AG10803 (cell line): ENCODE measurements around the gene DNAJC13.

Experiments
- DNase-seq: peaks from one replicate; pipeline ENCODE4 v3.0.0; 2010; ENCODE audit warnings: low read depth
- H3K4me3 ChIP-seq: 2 replicates; pipeline ENCODE4 v1.5.1; 2011; ENCODE audit warnings: mild to moderate bottlenecking, low read length, control low read depth
- TF ChIP-seq, protein P1 (sequence below): conservative IDR thresholded peaks from 2 replicates; pipeline ENCODE4 v1.5.1; 2011; ENCODE audit warnings: mild to moderate bottlenecking, low read length, control low read depth, inconsistent platforms

DNAJC13 gene

DNA sequence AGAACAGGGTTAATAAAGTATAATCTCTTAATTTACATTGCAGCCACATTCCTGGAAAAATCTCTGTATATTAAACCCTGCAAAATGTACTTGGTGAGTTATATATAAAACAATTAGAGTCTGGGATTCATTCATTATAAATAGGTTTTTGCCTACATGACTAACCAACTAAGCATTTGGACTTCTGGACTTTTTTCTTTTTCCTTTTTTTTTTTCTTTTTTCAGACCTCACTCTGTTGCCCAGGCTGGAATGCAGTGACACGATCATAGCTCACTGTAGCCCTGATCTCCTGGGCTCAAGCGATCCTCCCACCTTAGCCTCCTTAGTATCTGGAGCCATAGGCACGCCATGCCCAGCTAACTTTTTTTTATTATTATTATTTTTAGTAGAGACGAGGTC is 4.5 kb downstream of the DNAJC13 start:
- peak; percentile 55 for DNase-seq
- TF ChIP-seq, protein P1, sequence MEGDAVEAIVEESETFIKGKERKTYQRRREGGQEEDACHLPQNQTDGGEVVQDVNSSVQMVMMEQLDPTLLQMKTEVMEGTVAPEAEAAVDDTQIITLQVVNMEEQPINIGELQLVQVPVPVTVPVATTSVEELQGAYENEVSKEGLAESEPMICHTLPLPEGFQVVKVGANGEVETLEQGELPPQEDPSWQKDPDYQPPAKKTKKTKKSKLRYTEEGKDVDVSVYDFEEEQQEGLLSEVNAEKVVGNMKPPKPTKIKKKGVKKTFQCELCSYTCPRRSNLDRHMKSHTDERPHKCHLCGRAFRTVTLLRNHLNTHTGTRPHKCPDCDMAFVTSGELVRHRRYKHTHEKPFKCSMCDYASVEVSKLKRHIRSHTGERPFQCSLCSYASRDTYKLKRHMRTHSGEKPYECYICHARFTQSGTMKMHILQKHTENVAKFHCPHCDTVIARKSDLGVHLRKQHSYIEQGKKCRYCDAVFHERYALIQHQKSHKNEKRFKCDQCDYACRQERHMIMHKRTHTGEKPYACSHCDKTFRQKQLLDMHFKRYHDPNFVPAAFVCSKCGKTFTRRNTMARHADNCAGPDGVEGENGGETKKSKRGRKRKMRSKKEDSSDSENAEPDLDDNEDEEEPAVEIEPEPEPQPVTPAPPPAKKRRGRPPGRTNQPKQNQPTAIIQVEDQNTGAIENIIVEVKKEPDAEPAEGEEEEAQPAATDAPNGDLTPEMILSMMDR: no peak

DNA sequence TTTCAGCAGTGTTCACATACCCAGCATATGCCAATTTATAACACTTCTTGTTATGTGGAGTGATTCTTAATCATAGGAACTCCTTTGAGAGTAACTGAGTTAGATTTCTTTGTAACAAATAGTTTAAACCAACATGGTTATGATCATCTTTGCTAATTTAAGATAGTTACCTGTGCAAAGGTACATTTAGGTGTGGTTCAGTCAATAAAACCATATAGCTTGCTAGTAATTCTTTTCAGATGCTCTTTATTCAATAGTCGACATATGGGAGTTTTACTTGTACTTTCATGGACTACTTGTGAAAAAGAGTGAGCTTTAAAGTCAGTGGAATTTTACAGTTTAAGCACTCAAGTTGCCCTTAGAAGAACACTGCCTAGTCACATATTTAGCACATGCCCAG is 5.2 kb downstream of the DNAJC13 start:
- H3K4me3 ChIP-seq: no peak overlapping the region
- TF ChIP-seq, protein P1: no peak
- DNase-seq: no peak

More for the DNA sequence above, 4.5 kb downstream of the DNAJC13 start:
- H3K4me3 ChIP-seq: no peak overlapping the region

DNA sequence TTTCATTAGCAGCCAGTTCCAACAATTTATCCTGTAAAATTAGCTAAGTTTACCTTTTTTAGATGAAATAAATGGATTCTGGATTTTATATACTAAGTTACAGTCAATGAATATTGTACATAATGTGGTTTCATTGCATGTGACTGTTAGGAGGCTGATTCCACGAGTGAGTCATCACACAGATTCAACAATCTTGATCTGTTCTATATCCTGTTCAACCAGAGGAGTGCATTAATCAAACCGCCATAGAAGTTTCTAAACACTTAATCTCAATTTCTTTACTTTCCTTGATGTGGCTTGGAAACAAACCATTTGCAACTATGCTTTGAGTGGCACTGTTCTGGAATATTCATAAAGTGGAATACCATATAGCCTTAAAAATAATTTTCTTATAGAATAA is 15.3 kb downstream of the DNAJC13 start:
- TF ChIP-seq, protein P1: no peak
- peak; percentile 60 for DNase-seq
- no peak overlapping the region for H3K4me3 ChIP-seq

DNA sequence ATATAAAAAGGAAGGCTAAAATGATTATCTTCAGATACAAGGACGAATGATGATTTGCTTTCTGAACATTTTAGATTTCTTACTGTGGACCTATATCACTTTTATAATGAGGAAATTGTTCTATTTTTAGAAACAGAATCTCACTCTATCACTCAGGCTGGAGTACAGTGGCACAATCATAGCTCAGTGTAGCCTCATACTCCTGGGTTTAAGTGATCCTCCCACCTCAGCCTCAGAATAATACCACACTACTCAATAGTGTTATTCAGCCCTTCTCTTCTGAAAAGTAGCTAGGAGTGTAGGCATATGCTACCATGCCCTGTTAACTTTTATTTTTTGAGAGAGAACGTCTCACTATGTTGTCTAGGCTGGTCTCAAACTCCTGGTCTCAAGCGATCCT is 15.8 kb downstream of the DNAJC13 start:
- no peak for DNase-seq
- TF ChIP-seq, protein P1: no peak

DNA sequence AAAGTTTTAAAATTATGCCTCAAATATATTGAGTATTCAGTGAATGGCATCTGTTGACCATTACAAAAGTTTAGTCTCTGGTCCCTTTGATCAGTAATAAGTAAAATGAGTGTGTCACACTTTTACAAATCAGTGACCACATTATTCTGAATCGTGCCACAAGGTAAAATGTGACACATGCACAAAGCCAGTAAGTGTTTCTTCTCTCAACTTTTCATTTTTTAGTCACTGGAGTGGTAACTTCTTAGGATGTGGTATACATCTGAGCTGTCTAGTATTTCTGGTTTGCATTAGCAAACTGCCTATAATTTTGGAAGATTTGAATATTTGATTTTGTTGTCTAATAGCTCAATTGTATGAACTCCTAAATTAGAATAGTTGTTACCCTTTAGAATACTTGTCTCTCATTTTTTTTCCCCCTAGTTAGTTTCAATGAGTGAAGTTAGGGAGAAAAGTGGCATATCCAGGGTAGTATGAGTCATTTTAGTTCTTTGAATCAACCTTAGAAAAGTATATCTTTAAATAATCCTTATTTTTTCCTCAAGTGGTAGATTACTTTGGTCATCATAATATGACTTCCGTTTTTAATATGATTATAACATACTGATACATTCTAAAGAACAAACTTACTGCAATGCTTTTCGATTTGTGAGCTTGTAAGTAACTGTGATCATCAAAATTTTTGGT is 18.1 kb downstream of the DNAJC13 start:
- DNase-seq: no peak
- no peak overlapping the region for H3K4me3 ChIP-seq
- TF ChIP-seq, protein P1: no peak

More for the DNA sequence above, 15.8 kb downstream of the DNAJC13 start:
- no peak overlapping the region for H3K4me3 ChIP-seq

DNA sequence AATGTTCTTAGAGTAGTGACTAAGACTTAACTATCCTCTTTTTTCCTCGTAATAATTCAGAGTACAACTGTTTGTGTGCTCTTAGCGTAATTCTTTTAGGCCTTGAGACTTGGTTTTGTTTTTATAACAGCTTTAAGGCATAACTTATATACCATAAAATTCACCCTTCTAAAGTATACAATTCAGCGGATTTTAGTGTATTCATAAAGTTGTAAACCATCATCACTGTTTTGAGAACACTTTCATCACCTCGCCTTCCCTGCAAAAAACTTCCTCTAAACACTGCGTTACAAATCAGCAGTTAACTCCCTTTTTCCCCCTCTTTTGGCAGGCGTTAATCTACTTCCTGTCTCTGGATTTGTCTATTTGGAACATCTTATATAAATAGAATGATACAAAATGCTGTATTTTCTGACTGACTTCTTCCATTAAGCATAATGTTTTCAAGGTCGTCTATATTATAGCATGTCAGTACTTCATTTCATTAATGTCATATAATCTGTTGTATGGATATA is 18.7 kb downstream of the DNAJC13 start:
- TF ChIP-seq, protein P1: no peak
- no peak overlapping the region for H3K4me3 ChIP-seq
- no peak for DNase-seq

DNA sequence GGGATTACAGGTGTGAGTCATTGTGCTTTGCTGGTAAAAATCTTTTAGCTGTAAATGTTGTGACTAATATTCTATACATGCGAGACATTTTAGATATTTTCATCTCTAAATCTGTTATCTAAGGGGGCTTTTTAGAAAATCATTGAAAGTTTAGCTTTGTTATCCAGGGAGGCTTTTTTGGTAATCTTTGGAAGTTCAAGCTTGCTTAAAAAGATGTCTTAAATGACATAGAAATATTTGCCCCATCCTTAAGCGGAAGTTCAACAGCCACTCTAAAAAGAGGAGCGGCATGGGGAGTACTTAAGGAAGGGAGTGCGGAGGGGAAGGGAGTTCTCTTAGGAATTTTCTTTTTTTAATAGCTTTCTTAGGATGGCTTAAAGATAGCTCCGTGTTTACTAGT is 26.1 kb downstream of the DNAJC13 start:
- no peak for DNase-seq
- TF ChIP-seq, protein P1: no peak
- H3K4me3 ChIP-seq: no peak overlapping the region
